Right lobe of liver (tissue), 4 donors: Measurements from ENCODE around the gene SLC8A2.

Experiments
- POLR2A ChIP-seq: fragments of 450-650 bp; IDR thresholded peaks from one replicate; pipeline ENCODE4 v1.6.1; 2017; ENCODE audit warnings: antibody characterized with exemption, mild to moderate bottlenecking
- TF ChIP-seq, protein P1 (sequence below), 4 donors: fragments of 200-600 bp in 3 of 4; fragments of 450-650 bp in 1 of 4; IDR thresholded peaks; one replicate each; pipeline versions ENCODE4 v1.5.1 to v1.8.0; 2016 to 2022; ENCODE audit warnings: antibody characterized with exemption in 4 of 4, mild to moderate bottlenecking in 2 of 4
- donor health status: DM: no; HTN: no; CAD: no.
- donor health status: DM: no; HTN: no; CAD: no.
- donor health status: DM: no; HTN: yes; CAD: no.

GRCh38 chr19:47419030-47419783, 52.5 kb downstream of the SLC8A2 start, which contains the start of gene MEIS3:
- TF ChIP-seq, protein P1, sequence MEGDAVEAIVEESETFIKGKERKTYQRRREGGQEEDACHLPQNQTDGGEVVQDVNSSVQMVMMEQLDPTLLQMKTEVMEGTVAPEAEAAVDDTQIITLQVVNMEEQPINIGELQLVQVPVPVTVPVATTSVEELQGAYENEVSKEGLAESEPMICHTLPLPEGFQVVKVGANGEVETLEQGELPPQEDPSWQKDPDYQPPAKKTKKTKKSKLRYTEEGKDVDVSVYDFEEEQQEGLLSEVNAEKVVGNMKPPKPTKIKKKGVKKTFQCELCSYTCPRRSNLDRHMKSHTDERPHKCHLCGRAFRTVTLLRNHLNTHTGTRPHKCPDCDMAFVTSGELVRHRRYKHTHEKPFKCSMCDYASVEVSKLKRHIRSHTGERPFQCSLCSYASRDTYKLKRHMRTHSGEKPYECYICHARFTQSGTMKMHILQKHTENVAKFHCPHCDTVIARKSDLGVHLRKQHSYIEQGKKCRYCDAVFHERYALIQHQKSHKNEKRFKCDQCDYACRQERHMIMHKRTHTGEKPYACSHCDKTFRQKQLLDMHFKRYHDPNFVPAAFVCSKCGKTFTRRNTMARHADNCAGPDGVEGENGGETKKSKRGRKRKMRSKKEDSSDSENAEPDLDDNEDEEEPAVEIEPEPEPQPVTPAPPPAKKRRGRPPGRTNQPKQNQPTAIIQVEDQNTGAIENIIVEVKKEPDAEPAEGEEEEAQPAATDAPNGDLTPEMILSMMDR (IDR thresholded peaks at IDR 0.05) = no peak
- no peak for TF ChIP-seq POLR2A
